A673 (cell line): ENCODE data around the gene TMED1.

Source experiments
- CTCF ChIP-seq: fragments of 300-800, 200-600 bp; sonication (generic); conservative IDR thresholded peaks from 2 replicates; pipeline ENCODE4 v1.5.1; 2017; ENCODE audit warnings: low read depth, mild to moderate bottlenecking, antibody characterized with exemption, low read length, moderate library complexity, mixed read lengths
- EZH2 ChIP-seq: fragments of 200-600 bp; sonication (generic); IDR thresholded peaks from 2 replicates; pipeline ENCODE4 v1.6.1; 2017; ENCODE audit warnings: borderline replicate concordance, low read depth, mild to moderate bottlenecking, mixed read lengths, antibody characterized with exemption, low read length; ENCODE audit not compliant: poor library complexity, severe bottlenecking

DNA sequence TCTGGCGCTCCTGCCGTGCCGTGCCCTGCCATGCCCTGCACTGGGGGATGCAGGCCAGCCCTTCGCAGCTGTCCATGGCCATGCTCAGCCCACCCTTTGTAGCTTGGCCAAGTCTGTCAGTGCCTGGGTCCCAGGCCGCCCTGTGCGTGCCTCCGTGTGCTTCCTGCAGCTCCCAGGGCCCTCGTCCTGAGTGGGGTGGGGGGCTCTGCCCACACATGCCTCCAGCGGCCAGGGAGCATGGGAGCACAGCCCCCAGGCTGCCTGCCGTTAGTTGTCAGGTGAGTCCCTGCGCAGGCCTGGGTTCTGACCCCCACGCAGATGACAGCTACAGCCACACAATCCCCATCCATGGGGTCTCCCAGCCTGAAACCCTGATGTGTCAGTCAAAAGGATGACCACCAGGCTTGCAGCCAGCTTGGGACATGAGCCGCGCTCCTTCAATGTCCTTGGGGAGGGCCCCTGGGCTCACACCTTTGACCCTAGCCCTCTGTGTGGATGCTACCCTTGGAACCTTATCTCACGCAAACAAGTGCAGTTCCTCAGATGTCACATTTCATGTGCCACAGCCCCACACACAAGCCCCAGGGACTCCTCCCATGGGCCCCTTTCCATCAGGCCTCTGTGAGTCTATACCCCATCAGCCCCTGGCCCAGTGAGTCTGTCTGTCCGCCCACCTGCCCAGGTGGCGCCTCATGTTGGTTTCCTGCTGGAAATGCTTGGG is 24.5 kb downstream of the TMED1 start:
- TF ChIP-seq CTCF (no peak), EZH2 (no peak)
